H1 (cell line): ENCODE data around the gene TAF8. TPM values are rescaled to one million over a fixed set of nuclear protein-coding genes. Genes with fewer than 3 reads are reported as not detected.

Experiments
- RFX5 ChIP-seq: IDR thresholded peaks from 2 replicates; pipeline ENCODE4 v1.6.1; 2011; ENCODE audit warnings: low read depth, low read length, improper control_type of control experiment, borderline replicate concordance
- TAF1 ChIP-seq: IDR thresholded peaks from 2 replicates; pipeline ENCODE4 v1.6.1; 2011; ENCODE audit warnings: mild to moderate bottlenecking, low read depth, low read length
- polyA plus RNA-seq, 7 experiments: library from polyadenylated mRNA; depleted of rRNA in 3 of 7; stranded (reverse) in 5 of 7; unstranded in 2 of 7; fragments of >200 nt in 5 of 7; fragments of 200-250 nt in 2 of 7; gene quantifications; 1 replicate in 5 of 7; 2 replicates in 1 of 7; 4 replicates in 1 of 7; pipeline versions ENCODE4 v1.2.1 to v1.2.3, GENCODE V29; 2011 to 2013; ENCODE audit warnings: missing spikeins in 2 of 7, mixed read lengths in 2 of 7
- total RNA-seq: library from RNA; stranded (reverse); fragmentation: NEBNext Ultra II Directional; extraction: Animal tissue kit (Norgen Biotek cat#: 25700); gene quantifications from 2 replicates; pipeline ENCODE4 v1.2.1, GENCODE V29; 2021
- TF ChIP-seq, protein P1 (sequence below): fragments of 300-600 bp; sonication (generic); IDR thresholded peaks from 2 replicates; pipeline ENCODE4 v1.7.1; 2012; ENCODE audit warnings: low read length, moderate library complexity, mild to moderate bottlenecking, inconsistent platforms; ENCODE audit not compliant: insufficient replicate concordance

Gene TAF8
- total and polyA plus RNA-seq, 2 of the 8 experiments (the other 6 are each of a cell fraction or from before 2014, with no cell fraction given), result 32.2 to 34.0 TPM

- TF ChIP-seq, protein P1, sequence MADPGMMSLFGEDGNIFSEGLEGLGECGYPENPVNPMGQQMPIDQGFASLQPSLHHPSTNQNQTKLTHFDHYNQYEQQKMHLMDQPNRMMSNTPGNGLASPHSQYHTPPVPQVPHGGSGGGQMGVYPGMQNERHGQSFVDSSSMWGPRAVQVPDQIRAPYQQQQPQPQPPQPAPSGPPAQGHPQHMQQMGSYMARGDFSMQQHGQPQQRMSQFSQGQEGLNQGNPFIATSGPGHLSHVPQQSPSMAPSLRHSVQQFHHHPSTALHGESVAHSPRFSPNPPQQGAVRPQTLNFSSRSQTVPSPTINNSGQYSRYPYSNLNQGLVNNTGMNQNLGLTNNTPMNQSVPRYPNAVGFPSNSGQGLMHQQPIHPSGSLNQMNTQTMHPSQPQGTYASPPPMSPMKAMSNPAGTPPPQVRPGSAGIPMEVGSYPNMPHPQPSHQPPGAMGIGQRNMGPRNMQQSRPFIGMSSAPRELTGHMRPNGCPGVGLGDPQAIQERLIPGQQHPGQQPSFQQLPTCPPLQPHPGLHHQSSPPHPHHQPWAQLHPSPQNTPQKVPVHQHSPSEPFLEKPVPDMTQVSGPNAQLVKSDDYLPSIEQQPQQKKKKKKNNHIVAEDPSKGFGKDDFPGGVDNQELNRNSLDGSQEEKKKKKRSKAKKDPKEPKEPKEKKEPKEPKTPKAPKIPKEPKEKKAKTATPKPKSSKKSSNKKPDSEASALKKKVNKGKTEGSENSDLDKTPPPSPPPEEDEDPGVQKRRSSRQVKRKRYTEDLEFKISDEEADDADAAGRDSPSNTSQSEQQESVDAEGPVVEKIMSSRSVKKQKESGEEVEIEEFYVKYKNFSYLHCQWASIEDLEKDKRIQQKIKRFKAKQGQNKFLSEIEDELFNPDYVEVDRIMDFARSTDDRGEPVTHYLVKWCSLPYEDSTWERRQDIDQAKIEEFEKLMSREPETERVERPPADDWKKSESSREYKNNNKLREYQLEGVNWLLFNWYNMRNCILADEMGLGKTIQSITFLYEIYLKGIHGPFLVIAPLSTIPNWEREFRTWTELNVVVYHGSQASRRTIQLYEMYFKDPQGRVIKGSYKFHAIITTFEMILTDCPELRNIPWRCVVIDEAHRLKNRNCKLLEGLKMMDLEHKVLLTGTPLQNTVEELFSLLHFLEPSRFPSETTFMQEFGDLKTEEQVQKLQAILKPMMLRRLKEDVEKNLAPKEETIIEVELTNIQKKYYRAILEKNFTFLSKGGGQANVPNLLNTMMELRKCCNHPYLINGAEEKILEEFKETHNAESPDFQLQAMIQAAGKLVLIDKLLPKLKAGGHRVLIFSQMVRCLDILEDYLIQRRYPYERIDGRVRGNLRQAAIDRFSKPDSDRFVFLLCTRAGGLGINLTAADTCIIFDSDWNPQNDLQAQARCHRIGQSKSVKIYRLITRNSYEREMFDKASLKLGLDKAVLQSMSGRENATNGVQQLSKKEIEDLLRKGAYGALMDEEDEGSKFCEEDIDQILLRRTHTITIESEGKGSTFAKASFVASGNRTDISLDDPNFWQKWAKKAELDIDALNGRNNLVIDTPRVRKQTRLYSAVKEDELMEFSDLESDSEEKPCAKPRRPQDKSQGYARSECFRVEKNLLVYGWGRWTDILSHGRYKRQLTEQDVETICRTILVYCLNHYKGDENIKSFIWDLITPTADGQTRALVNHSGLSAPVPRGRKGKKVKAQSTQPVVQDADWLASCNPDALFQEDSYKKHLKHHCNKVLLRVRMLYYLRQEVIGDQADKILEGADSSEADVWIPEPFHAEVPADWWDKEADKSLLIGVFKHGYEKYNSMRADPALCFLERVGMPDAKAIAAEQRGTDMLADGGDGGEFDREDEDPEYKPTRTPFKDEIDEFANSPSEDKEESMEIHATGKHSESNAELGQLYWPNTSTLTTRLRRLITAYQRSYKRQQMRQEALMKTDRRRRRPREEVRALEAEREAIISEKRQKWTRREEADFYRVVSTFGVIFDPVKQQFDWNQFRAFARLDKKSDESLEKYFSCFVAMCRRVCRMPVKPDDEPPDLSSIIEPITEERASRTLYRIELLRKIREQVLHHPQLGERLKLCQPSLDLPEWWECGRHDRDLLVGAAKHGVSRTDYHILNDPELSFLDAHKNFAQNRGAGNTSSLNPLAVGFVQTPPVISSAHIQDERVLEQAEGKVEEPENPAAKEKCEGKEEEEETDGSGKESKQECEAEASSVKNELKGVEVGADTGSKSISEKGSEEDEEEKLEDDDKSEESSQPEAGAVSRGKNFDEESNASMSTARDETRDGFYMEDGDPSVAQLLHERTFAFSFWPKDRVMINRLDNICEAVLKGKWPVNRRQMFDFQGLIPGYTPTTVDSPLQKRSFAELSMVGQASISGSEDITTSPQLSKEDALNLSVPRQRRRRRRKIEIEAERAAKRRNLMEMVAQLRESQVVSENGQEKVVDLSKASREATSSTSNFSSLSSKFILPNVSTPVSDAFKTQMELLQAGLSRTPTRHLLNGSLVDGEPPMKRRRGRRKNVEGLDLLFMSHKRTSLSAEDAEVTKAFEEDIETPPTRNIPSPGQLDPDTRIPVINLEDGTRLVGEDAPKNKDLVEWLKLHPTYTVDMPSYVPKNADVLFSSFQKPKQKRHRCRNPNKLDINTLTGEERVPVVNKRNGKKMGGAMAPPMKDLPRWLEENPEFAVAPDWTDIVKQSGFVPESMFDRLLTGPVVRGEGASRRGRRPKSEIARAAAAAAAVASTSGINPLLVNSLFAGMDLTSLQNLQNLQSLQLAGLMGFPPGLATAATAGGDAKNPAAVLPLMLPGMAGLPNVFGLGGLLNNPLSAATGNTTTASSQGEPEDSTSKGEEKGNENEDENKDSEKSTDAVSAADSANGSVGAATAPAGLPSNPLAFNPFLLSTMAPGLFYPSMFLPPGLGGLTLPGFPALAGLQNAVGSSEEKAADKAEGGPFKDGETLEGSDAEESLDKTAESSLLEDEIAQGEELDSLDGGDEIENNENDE, result no peak
- TF ChIP-seq RFX5 (no peak), TAF1 (no peak)
- TF ChIP-seq, all 59 proteins: peak for 0
These were observed 60.4 kb downstream of the TAF8 start (continued) for GRCh38 chr6:42110683-42111082.
